ENCODE data around the gene NHLRC2. TPM values are rescaled to one million over a fixed set of nuclear protein-coding genes. Genes with fewer than 3 reads are reported as not detected.
"Not testable (repeated sequence)": the region's sequence is repeated elsewhere in the genome, so short reads cannot be mapped to it uniquely, and the experiment has no call there.

Gene NHLRC2
- total and polyA plus RNA-seq, 10 donors: 3.4 to 71.1 (median 47.1) TPM

- WGBS, 5 donors: 85 to 96% (median 94%) methylated on average over 2 of the region's 2 CpGs
- Histone ChIP-seq H3K27me3 (replicated peaks in 1 of 7) (no peaks in the 10 kb centered on the region), H3K36me3 (no peaks in the 10 kb centered on the region), H3K9me3 (peaks cover 0 to 4% (median 0%) of the 10 kb centered on the region in 8 donors), H3K4me3 (no peak overlapping the region), H3K27ac (no peak overlapping the region), H3K4me1 (no peaks in the 10 kb centered on the region)
- DNase-seq: no peak
- intact Hi-C loops (cut with DNase I; ENCODE audit: low total_unique reads): no loop called here
- TF ChIP-seq POLR2AphosphoS5 (IDR thresholded peaks at IDR 0.05) (no peak), CTCF (IDR thresholded peaks at IDR 0.05 in 8 of 11, conservative IDR thresholded peaks at IDR 0.05 in 3 of 11) (no peak)
Measured at GRCh38 chr10:113825791-113826190, 28.7 kb upstream of the NHLRC2 start.

- H3K27me3 ChIP-seq (replicated peaks in 1 of 7); H3K4me1 ChIP-seq; DNase-seq; intact Hi-C loops (cut with DNase I; ENCODE audit: low total_unique reads); H3K27ac ChIP-seq; H3K36me3 ChIP-seq; H3K4me3 ChIP-seq; H3K9me3 ChIP-seq: not testable (repeated sequence)
- 69 to 84% (median 82%) methylated on average over 10 of the region's 10 CpGs for WGBS, 5 donors
Measured at GRCh38 chr10:113828567-113828966, 25.9 kb upstream of the NHLRC2 start.

GRCh38 chr10:113842171-113842570 lies 12.3 kb upstream of the NHLRC2 start:
- no peak overlapping the region for H3K4me3 ChIP-seq
- DNase-seq: no peak
- WGBS, 5 donors: 80 to 93% (median 86%) methylated on average over 1 of the region's 1 CpG
- H3K27me3 ChIP-seq (replicated peaks in 1 of 7): no peaks in the 10 kb centered on the region
- H3K4me1 ChIP-seq: peaks cover 0 to 16% (median 3%) of the 10 kb centered on the region in 6 donors
- TF ChIP-seq POLR2A (IDR thresholded peaks at IDR 0.05) (no peak), POLR2AphosphoS5 (IDR thresholded peaks at IDR 0.05) (no peak), CTCF (IDR thresholded peaks at IDR 0.05 in 8 of 11, conservative IDR thresholded peaks at IDR 0.05 in 3 of 11) (no peak)
- H3K27ac ChIP-seq: no peak overlapping the region
- peaks cover 0 to 73% (median 6%) of the 10 kb centered on the region in 6 donors for H3K36me3 ChIP-seq
- intact Hi-C loops (cut with DNase I; ENCODE audit: low total_unique reads): no loop called here
- no peaks in the 10 kb centered on the region for H3K9me3 ChIP-seq

GRCh38 chr10:113843972-113844485 lies 10.4 kb upstream of the NHLRC2 start:
- Histone ChIP-seq H3K4me3 (no peak overlapping the region), H3K36me3 (peaks cover 0 to 58% (median 6%) of the 10 kb centered on the region in 6 donors), H3K27ac (peak overlapping the region in 2 of 8 donors; percentile 49 to 56), H3K27me3 (replicated peaks in 1 of 7) (no peaks in the 10 kb centered on the region), H3K9me3 (no peaks in the 10 kb centered on the region), H3K4me1 (peaks cover 0 to 22% (median 3%) of the 10 kb centered on the region in 6 donors)
- intact Hi-C loops (cut with DNase I; ENCODE audit: low total_unique reads): no loop called here
- WGBS, 5 donors: 27 to 48% (median 37%) methylated on average over 6 of the region's 6 CpGs
- DNase-seq: no peak
- TF ChIP-seq CTCF (IDR thresholded peaks at IDR 0.05 in 8 of 11, conservative IDR thresholded peaks at IDR 0.05 in 3 of 11) (no peak), POLR2A (IDR thresholded peaks at IDR 0.05) (no peak), POLR2AphosphoS5 (IDR thresholded peaks at IDR 0.05) (no peak)

GRCh38 chr10:113846036-113846435 lies 8.4 kb upstream of the NHLRC2 start:
- Histone ChIP-seq H3K4me1 (peaks cover 0 to 28% (median 6%) of the 10 kb centered on the region in 6 donors), H3K36me3 (peaks cover 0 to 46% (median 3%) of the 10 kb centered on the region in 6 donors), H3K27me3 (replicated peaks in 1 of 7) (no peaks in the 10 kb centered on the region), H3K4me3 (no peak overlapping the region), H3K9me3 (no peaks in the 10 kb centered on the region), H3K27ac (no peak overlapping the region)
- WGBS, 5 donors: 68 to 83% (median 80%) methylated on average over 2 of the region's 2 CpGs
- DNase-seq: no peak
- intact Hi-C loops (cut with DNase I; ENCODE audit: low total_unique reads): no loop called here
- no peak for TF ChIP-seq POLR2AphosphoS5 (IDR thresholded peaks at IDR 0.05)
